Measurements from ENCODE around the gene MYL5. TPM values are rescaled to one million over a fixed set of nuclear protein-coding genes. Genes with fewer than 3 reads are reported as not detected.

Gene MYL5
- total RNA-seq, 1 donor from 2014 or later = 24.6 TPM

DNA sequence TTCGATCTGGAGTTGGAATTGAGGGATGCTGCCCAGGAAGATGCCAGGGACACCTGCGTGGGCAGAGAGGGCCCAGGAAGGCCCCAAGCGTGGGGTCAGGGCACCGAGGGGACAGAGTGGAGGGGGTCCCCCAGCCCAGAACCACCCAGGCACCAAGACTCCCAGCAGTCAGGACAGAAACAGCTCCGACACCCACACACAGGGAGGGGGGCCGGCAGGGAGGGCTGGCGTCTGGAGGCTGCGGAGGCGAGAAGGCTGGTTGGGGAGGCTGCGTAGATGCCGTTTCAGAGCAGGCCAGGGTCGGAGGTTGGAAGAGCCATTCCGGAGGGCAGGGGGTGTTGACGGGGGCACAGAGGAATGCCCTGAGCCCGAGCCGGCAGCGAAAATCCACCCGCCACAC lies 23.9 kb upstream of the MYL5 start:
- ATAC-seq (ENCODE audit: low read depth) (no peak), DNase-seq (no peak)
- intact Hi-C loops (cut with micrococcal nuclease) = no loop called here
- H3K27ac Mint-ChIP-seq = no peak overlapping the region
- H3K9me3 Mint-ChIP-seq = no peaks in the 10 kb centered on the region
- H3K36me3 Mint-ChIP-seq (ENCODE audit: low read depth) = no peaks in the 10 kb centered on the region
- no peaks in the 10 kb centered on the region for H3K4me1 Mint-ChIP-seq
- ChIA-PET POLR2A (no interaction called here), CTCF (no interaction called here)
- H3K27me3 Mint-ChIP-seq = peaks cover 5% of the 10 kb centered on the region
- TF ChIP-seq, protein P1, sequence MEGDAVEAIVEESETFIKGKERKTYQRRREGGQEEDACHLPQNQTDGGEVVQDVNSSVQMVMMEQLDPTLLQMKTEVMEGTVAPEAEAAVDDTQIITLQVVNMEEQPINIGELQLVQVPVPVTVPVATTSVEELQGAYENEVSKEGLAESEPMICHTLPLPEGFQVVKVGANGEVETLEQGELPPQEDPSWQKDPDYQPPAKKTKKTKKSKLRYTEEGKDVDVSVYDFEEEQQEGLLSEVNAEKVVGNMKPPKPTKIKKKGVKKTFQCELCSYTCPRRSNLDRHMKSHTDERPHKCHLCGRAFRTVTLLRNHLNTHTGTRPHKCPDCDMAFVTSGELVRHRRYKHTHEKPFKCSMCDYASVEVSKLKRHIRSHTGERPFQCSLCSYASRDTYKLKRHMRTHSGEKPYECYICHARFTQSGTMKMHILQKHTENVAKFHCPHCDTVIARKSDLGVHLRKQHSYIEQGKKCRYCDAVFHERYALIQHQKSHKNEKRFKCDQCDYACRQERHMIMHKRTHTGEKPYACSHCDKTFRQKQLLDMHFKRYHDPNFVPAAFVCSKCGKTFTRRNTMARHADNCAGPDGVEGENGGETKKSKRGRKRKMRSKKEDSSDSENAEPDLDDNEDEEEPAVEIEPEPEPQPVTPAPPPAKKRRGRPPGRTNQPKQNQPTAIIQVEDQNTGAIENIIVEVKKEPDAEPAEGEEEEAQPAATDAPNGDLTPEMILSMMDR (IDR thresholded peaks at IDR 0.05) = no peak
- no peak overlapping the region for H3K4me3 Mint-ChIP-seq

DNA sequence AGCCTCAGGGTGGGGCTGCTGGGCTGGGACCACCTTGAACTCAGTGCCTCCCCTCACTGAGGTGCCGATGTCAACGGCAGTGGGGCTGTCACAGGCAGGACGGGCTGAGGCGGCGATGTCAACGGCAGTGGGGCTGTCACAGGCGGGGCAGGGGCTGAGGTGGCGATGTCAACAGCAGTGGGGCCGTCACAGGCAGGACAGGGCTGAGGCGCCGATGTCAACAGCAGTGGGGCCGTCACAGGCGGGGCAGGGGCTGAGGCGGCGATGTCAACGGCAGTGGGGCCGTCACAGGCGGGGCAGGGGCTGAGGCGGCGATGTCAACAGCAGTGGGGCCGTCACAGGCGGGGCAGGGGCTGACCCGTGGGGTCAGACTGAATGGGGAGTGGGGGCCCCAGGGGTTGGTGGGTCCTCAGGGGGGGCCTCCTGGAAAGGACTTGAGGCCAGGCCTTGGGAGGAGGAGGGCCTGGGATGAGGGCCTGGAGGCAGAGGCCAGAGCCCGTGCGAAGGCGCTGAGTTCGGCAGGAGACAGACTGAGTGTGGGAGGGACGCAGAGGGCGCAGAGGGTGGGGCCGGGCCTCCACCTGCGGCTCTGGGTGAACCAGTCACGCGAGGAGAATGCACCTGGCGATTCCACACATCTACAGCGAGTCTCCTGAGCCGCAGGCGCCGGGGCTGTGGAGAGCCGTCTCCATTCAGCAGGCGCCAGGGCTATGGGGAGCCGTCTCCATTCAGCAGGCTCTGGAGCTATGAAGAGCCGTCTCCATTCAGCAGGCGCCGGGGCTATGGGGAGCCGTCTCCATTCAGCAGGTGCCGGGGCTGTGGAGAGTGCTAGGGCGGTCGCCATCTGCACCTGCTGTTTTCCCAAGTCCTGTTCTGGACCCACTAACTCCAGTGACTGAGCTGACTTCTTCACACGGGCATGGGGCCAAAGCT lies 23.1 kb upstream of the MYL5 start:
- H3K27ac Mint-ChIP-seq = no peak overlapping the region
- H3K36me3 Mint-ChIP-seq (ENCODE audit: low read depth) = no peaks in the 10 kb centered on the region
- POLR2A ChIA-PET = no interaction called here
- intact Hi-C loops (cut with micrococcal nuclease) = no loop called here
- no peaks in the 10 kb centered on the region for H3K4me1 Mint-ChIP-seq
- TF ChIP-seq, protein P1 (IDR thresholded peaks at IDR 0.05) = no peak
- CTCF ChIA-PET = interaction anchor here (0.5 kb wide), 1 partner anchor 9 kb away, joined by 3 read pairs; no protein-coding TSS in a partner anchor
- H3K4me3 Mint-ChIP-seq = no peak overlapping the region
- H3K27me3 Mint-ChIP-seq = peaks cover 5% of the 10 kb centered on the region
- DNase-seq (no peak), ATAC-seq (ENCODE audit: low read depth) (no peak)
- H3K9me3 Mint-ChIP-seq = no peaks in the 10 kb centered on the region

DNA sequence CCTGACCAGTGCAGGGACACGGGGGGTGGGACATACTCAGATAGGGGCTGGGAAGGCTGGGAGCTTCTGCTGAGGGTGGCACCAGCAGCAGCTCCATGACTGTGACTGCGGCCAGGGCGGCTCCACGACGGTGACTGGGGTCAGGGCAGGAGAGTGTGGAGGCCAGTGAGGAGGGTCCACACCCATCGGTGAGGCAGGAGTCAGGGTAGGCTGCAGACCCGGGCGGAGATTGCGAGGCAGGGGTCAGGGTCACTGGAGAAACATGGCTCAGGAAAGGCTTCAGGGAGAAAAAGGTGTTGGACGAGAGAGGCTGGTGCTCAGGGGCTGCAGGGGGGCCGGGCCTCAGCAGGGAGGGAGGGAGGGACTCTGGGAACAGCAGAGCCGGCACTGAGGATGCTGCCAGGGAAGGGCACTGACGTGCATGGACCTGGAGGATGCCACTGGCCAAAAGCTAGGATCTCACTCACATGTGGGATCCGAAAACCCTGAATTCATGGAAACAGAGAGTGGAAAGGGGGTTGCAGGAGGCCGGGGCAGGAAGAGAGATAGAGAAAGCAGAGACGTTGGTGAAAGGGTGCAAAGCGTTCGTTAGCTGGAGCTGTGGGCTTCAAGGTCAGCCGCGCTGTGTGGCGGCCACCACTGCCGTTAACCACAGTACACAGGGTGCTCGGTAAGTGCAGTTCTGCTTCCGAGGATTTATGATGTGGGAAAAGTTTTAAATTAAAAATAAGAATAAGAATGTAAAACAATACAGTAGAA lies 22.3 kb upstream of the MYL5 start:
- Mint-ChIP-seq H3K36me3 (ENCODE audit: low read depth) (no peaks in the 10 kb centered on the region), H3K4me1 (no peaks in the 10 kb centered on the region), H3K9me3 (no peaks in the 10 kb centered on the region), H3K4me3 (no peak overlapping the region), H3K27me3 (peaks cover 5% of the 10 kb centered on the region), H3K27ac (no peak overlapping the region)
- ChIA-PET CTCF (interaction anchor here (0.5 kb wide), 1 partner anchor 10 kb away, joined by 3 read pairs; no protein-coding TSS in a partner anchor), POLR2A (no interaction called here)
- no peak for ATAC-seq (ENCODE audit: low read depth)
- DNase-seq = no peak
- intact Hi-C loops (cut with micrococcal nuclease) = no loop called here
- TF ChIP-seq, protein P1 (IDR thresholded peaks at IDR 0.05) = no peak

DNA sequence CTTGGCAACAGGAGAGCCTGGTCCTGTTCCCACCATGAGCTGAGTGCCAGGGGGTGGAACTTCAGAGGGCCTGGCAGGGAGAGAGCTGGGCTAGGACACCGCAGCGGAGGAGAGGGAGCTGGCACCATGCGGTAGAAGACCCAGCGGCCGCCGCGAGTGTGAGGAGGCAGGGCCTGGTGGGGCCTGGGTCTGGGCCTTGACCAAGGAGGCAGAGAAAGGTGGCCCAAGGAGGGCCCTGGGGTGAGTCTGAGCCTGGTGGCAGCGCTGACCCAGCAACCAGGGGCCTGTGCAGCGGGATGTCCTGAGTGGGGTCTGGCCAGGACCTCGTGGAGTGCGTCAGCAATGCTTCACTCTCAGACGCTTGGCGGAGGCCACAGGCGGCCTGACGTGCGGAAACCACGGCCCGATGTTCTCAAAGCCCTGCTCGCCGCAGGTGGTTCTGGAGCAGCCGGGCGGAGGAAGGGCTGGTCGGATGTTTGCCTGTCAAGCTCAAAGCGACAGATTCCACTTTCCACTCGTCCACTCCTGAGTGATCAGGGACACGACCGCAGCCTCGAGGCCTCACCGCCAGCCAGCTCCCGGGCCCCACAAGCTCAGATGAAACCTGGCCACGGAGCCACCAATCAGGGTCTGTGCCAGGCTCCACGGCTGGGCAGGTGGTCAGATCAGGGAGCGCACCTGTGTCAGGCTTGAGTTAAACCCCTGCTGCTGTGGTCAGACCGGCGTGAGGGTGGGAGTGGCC lies 21.1 kb upstream of the MYL5 start:
- ChIA-PET POLR2A (no interaction called here), CTCF (no interaction called here)
- Mint-ChIP-seq H3K9me3 (no peaks in the 10 kb centered on the region), H3K4me1 (no peaks in the 10 kb centered on the region), H3K36me3 (ENCODE audit: low read depth) (no peaks in the 10 kb centered on the region), H3K4me3 (no peak overlapping the region), H3K27me3 (peaks cover 5% of the 10 kb centered on the region), H3K27ac (no peak overlapping the region)
- TF ChIP-seq, protein P1 (IDR thresholded peaks at IDR 0.05) = no peak
- intact Hi-C loops (cut with micrococcal nuclease) = no loop called here
- ATAC-seq (ENCODE audit: low read depth) = no peak
- DNase-seq = no peak

Measured in activated B cell treated with CpG ODN at 0.5 μM for 24 hours (primary cell).